GM21447 (cell line): ENCODE measurements around the gene NCOA7.
"Not testable (repeated sequence)": the region's sequence is repeated elsewhere in the genome, so short reads cannot be mapped to it uniquely, and the experiment has no call there.

ENCODE experiments used
- ATAC-seq: cut with Tn5 transposase; IDR thresholded peaks from one replicate; pipeline ENCODE4 v1.9.1; 2021; ENCODE audit not compliant: unreplicated experiment

The NCOA7 gene

GRCh38 chr6:125835221-125835744 lies 44.5 kb downstream of the NCOA7 start:
- ATAC-seq: no peak

GRCh38 chr6:125836466-125836865 lies 45.7 kb downstream of the NCOA7 start:
- no peak for ATAC-seq

GRCh38 chr6:125839471-125839870 lies 48.7 kb downstream of the NCOA7 start:
- no peak for ATAC-seq

- ATAC-seq: no peak
Measured at GRCh38 chr6:125839879-125840278, 49.1 kb downstream of the NCOA7 start.

GRCh38 chr6:125841356-125842090 lies 50.8 kb downstream of the NCOA7 start:
- no peak for ATAC-seq

- ATAC-seq: no peak
Measured at GRCh38 chr6:125842091-125842626, 51.4 kb downstream of the NCOA7 start.

- no peak for ATAC-seq
Measured at GRCh38 chr6:125843593-125843992, 52.8 kb downstream of the NCOA7 start.

- no peak for ATAC-seq
Measured at GRCh38 chr6:125844989-125845388, 54.2 kb downstream of the NCOA7 start.

- no peak for ATAC-seq
Measured at GRCh38 chr6:125846292-125847024, 55.7 kb downstream of the NCOA7 start.

- ATAC-seq: not testable (repeated sequence)
Measured at GRCh38 chr6:125848286-125848685, 57.5 kb downstream of the NCOA7 start.

GRCh38 chr6:125850361-125850760 lies 59.6 kb downstream of the NCOA7 start:
- no peak for ATAC-seq

GRCh38 chr6:125852587-125852986 lies 61.8 kb downstream of the NCOA7 start:
- ATAC-seq: no peak

- no peak for ATAC-seq
Measured at GRCh38 chr6:125853168-125853567, 62.4 kb downstream of the NCOA7 start.

GRCh38 chr6:125853756-125854155 lies 63.0 kb downstream of the NCOA7 start:
- ATAC-seq: no peak

GRCh38 chr6:125854355-125854754 lies 63.6 kb downstream of the NCOA7 start:
- no peak for ATAC-seq

- ATAC-seq: no peak
Measured at GRCh38 chr6:125855783-125856182, 65.0 kb downstream of the NCOA7 start.

GRCh38 chr6:125857846-125858245 lies 67.1 kb downstream of the NCOA7 start:
- ATAC-seq: no peak

GRCh38 chr6:125858427-125859320 lies 67.9 kb downstream of the NCOA7 start:
- no peak for ATAC-seq

- ATAC-seq: no peak
Measured at GRCh38 chr6:125859727-125860126, 69.0 kb downstream of the NCOA7 start.

- ATAC-seq: no peak
Measured at GRCh38 chr6:125863023-125863422, 72.3 kb downstream of the NCOA7 start.

- ATAC-seq: no peak
Measured at GRCh38 chr6:125865015-125865414, 74.3 kb downstream of the NCOA7 start.
